Fibroblast of peridontal ligament (primary cell): ENCODE results near the gene PCDHGA10.
"Not testable (repeated sequence)": the region's sequence is repeated elsewhere in the genome, so short reads cannot be mapped to it uniquely, and the experiment has no call there.

Experiments used
- DNase-seq: peaks from one replicate; pipeline ENCODE4 v3.0.0-alpha.2; 2010; ENCODE audit errors: extremely low read depth

Gene PCDHGA10

DNA sequence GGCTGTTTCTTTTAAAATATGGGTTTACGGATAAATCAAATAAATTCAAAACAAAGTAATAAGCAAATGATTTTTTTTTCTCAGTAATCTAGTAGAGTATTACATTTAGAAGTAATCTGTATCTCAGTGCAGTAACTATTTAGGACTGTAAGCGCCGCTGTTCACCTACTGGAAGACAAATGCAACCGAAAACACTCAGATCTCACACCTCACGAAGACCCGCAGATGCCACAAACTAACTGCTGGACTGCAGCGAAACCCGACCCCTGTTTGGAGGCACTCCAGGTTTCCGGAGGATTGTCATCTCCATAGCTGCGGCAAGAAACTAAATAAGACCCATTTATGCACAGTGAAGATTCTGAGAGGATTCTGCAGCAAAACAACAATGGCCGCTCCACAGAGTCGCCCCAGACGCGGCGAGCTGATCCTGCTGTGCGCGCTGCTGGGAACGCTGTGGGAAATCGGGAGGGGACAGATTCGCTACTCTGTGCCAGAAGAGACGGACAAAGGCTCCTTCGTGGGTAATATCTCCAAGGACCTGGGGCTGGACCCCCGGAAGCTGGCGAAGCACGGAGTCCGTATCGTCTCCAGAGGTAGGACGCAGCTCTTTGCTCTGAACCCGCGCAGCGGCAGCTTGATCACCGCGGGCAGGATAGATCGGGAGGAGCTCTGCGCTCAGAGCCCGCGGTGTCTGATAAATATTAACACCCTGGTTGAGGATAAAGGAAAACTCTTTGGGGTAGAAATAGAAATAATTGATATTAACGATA, 20.2 kb upstream of the PCDHGA10 start, which contains the start of gene PCDHGA8:
Gene PCDHGA8, plus strand, starts transcription at position 205 of the 770 bp plus-strand sequence. Its CDS starts 181 bp downstream, at position 386.
- no peak for DNase-seq

DNA sequence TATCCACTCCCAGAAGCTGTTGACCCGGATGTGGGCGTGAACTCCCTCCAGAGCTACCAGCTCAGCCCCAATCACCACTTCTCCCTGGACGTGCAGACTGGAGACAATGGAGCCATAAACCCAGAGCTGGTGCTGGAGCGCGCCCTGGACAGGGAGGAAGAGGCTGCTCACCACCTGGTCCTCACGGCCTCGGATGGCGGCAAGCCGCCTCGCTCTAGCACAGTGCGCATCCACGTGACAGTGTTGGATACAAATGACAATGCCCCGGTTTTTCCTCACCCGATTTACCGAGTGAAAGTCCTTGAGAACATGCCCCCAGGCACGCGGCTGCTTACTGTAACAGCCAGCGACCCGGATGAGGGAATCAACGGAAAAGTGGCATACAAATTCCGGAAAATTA, 19.5 kb upstream of the PCDHGA10 start:
- DNase-seq, result no peak

DNA sequence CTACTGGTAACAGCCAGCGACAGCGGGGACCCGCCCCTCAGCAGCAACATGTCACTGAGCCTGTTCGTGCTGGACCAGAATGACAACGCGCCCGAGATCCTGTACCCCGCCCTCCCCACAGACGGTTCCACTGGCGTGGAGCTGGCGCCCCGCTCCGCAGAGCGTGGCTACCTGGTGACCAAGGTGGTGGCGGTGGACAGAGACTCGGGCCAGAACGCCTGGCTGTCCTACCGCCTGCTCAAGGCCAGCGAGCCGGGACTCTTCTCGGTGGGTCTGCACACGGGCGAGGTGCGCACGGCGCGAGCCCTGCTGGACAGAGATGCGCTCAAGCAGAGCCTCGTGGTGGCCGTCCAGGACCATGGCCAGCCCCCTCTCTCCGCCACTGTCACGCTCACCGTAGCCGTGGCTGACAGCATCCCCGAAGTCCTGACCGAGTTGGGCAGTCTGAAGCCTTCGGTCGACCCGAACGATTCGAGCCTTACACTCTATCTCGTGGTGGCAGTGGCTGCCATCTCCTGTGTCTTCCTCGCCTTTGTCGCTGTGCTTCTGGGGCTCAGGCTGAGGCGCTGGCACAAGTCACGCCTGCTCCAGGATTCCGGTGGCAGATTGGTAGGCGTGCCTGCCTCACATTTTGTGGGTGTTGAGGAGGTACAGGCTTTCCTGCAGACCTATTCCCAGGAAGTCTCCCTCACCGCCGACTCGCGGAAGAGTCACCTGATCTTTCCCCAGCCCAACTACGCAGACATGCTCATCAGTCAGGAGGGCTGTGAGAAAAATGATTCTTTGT, 18.2 kb upstream of the PCDHGA10 start:
- DNase-seq, result not testable (repeated sequence)

DNA sequence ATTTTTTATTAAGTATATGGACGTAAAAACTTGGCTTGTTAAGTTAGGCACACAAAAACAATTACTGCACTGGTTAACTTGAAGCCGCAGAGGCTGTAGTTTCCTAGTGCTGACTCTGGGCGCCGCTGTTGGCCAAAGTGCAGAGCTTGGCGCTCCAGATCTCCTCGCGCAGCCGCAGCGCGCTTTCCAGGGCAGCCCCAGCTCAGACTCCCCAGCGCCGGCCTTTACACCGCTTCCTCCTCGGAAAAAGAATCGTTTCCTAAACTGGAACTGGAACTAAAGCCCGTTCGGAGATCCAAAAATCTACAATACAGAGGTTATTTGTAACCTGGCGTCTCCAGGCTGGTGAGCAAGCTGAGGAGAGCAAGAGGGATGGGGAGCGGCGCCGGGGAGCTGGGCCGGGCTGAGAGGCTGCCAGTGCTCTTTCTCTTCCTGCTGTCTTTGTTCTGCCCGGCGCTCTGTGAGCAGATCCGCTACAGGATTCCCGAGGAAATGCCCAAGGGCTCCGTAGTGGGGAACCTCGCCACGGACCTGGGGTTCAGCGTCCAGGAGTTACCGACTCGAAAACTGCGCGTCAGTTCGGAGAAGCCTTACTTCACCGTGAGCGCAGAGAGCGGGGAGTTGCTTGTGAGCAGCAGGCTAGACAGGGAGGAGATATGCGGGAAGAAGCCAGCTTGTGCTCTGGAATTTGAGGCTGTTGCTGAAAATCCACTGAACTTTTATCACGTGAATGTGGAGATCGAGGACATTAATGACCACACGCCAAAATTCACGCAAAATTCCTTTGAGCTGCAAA, 14.8 kb upstream of the PCDHGA10 start, which contains the start of gene PCDHGB5:
Gene PCDHGB5, plus strand, starts transcription at position 192 of the 796 bp plus-strand sequence. Its CDS starts 181 bp downstream, at position 373.
- peak; percentile 39 for DNase-seq

DNA sequence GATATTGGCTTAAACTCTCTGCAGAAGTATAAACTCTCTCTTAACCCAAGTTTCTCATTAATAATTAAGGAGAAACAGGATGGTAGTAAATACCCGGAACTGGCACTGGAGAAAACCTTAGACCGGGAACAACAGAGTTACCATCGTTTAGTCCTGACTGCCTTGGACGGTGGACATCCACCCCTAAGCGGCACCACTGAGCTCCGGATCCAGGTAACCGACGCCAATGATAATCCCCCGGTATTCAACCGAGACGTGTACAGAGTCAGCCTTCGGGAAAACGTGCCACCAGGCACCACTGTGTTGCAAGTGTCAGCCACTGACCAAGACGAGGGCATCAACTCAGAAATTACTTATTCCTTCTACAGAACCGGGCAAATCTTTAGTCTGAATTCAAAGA, 14.2 kb upstream of the PCDHGA10 start:
- DNase-seq, result no peak

DNA sequence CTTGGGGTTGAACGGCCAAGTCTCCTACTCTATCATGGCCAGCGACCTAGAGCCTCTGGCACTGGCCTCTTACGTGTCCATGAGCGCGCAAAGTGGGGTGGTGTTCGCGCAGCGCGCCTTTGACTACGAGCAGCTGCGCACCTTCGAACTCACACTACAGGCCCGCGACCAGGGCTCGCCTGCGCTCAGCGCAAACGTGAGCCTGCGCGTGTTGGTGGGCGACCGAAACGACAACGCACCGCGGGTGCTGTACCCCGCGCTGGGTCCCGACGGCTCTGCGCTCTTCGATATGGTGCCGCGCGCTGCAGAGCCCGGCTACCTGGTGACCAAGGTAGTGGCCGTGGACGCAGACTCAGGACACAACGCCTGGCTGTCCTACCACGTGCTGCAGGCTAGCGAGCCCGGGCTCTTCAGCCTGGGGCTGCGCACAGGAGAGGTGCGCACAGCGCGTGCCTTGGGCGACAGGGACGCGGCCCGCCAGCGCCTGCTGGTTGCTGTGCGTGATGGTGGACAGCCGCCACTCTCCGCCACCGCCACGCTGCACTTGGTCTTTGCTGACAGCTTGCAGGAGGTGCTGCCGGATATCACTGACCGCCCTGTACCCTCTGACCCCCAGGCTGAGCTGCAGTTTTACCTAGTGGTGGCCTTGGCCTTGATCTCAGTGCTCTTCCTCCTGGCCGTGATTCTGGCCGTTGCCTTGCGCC, 13.1 kb upstream of the PCDHGA10 start:
- no peak for DNase-seq

DNA sequence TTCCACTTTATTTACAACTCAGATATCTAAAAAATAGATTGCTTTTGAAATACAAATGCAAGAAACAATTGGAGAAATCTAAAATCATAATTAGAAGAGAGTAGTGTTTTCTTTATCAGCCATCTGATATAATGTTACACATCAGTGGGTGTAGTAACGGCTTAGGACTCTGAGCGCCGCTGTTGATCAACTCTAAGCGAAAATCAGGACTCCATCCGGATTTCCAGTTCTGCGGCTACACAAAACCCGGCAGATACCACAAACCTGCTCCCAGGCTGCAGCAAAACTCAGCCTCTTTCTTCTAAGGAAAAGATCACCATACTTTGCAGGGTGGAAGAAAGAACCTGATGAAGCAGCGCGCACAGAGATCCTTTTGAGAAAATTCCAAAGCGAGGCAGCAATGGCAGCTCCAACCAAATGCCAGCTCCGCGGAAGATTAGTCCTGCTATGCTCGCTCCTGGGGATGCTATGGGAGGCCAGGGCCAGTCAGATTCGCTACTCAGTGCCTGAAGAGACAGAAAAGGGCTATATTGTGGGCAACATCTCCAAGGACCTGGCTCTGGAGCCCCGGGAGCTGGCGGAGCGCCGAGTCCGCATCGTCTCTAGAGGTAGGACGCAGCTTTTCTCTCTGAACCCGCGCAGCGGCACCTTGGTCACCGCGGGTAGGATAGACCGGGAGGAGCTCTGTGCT, 10.1 kb upstream of the PCDHGA10 start, which contains the start of gene PCDHGA9:
Gene PCDHGA9, plus strand, starts transcription at position 226 of the 691 bp plus-strand sequence. Its CDS starts 175 bp downstream, at position 401.
- DNase-seq, result peak; percentile 41

DNA sequence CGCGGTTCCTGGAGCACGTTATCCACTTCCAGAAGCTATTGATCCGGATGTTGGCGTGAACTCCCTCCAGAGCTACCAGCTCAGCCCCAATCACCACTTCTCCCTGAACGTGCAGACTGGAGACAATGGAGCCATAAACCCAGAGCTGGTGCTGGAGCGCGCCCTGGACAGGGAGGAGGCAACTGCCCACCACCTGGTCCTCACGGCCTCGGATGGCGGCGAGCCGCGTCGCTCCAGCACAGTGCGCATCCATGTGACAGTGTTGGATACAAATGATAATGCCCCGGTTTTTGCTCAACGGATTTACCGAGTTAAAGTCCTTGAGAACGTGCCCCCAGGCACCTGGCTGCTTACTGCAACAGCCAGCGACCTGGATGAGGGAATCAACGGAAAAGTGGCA, 9.4 kb upstream of the PCDHGA10 start:
- DNase-seq, result no peak

DNA sequence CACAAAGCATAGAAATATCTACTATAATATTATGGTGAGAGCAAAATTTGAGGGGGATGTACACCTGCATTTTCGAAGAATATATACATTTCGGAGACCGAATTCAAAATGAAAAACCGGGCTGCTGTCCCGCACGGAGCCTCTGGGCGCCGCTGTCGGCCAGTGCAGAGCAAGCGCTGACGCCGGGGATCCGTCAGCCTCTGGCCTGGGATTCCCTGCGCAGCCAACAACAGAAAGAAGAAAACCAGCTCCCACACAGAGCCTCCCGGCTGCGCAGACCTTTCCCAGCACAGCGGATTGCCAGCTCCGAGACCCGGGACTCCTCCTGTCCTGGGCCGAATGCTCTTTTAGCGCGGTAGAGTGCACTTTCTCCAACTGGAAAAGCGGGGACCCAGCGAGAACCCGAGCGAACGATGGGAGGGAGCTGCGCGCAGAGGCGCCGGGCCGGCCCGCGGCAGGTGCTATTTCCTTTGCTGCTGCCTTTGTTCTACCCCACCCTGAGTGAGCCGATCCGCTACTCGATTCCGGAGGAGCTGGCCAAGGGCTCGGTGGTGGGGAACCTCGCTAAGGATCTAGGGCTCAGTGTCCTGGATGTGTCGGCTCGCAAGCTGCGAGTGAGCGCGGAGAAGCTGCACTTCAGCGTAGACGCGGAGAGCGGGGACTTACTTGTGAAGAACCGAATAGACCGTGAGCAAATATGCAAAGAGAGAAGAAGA, 4.8 kb upstream of the PCDHGA10 start, which contains the start of gene PCDHGB6:
Gene PCDHGB6, plus strand, starts transcription at position 232 of the 716 bp plus-strand sequence. Its CDS starts 182 bp downstream, at position 414.
- peak; percentile 34 for DNase-seq

DNA sequence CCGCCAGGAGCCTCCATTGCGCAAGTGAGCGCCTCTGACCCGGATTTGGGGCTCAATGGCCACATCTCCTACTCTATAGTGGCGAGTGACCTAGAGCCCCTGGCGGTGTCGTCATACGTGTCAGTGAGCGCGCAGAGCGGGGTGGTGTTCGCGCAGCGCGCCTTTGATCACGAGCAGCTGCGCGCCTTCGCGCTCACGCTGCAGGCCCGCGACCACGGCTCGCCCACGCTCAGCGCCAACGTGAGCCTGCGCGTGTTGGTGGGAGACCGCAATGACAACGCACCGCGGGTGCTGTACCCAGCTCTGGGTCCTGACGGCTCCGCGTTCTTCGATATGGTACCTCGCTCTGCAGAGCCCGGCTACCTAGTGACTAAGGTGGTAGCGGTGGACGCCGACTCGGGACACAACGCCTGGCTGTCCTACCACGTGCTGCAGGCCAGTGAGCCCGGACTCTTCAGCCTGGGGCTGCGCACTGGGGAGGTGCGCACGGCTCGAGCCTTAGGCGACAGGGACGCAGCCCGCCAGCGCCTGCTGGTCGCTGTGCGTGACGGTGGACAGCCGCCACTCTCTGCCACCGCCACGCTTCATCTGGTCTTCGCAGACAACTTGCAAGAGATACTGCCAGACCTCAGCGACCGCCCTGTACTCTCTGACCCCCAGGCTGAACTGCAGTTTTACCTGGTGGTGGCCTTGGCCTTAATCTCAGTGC, 3.0 kb upstream of the PCDHGA10 start:
- no peak for DNase-seq

DNA sequence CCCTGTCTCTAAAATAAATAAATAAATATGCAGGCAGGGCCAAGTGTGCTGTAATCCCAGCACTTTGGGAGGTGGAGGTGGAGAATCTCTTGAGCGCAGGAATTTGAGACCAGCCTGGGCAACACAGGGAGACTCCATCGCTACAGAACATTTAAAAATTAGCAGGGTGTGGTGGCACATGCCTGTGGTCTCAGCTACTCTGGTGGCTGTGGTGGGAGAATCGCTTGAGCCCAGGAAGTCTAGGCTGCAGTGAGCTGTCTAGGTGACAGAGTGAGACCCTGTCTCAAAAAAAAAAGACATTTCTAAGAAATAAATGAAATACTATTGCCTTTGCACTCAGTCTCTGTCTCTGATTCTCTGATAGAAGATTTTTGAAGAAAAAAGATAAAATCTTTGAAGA, 1.2 kb upstream of the PCDHGA10 start:
- no peak for DNase-seq

DNA sequence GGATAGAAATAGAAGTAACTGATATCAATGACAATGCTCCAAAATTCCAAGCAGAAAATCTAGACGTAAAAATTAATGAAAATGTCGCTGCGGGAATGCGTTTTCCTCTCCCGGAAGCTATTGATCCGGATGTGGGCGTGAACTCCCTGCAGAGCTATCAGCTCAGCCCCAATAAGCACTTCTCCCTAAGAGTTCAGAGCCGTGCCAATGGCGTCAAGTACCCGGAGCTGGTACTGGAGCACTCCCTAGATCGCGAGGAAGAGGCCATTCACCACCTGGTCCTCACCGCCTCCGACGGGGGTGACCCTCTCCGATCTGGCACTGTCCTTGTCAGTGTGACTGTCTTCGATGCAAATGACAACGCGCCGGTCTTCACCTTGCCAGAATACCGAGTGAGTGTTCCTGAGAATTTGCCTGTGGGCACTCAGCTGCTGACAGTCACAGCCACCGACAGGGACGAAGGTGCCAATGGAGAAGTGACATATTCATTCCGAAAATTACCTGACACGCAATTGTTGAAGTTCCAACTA, 818 bp downstream of the PCDHGA10 start:
- no peak for DNase-seq

DNA sequence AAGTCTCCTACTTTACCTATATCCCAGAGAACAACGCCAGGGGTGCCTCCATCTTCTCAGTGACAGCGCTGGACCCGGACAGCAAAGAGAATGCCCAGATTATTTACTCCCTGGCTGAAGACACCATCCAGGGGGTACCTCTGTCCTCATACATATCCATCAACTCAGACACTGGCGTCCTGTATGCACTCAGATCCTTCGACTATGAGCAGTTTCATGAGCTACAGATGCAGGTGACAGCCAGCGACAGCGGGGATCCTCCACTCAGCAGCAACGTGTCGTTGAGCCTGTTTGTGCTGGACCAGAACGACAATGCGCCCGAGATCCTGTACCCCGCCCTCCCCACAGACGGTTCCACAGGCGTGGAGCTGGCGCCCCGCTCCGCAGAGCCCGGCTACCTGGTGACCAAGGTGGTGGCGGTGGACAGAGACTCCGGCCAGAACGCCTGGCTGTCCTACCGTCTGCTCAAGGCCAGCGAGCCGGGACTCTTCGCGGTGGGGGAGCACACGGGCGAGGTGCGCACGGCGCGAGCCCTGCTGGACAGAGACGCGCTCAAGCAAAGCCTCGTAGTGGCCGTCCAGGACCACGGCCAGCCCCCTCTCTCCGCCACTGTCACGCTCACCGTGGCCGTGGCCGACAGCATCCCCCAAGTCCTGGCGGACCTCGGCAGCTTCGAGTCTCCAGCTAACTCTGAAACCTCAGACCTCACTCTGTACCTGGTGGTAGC, 1.9 kb downstream of the PCDHGA10 start:
- not testable (repeated sequence) for DNase-seq

DNA sequence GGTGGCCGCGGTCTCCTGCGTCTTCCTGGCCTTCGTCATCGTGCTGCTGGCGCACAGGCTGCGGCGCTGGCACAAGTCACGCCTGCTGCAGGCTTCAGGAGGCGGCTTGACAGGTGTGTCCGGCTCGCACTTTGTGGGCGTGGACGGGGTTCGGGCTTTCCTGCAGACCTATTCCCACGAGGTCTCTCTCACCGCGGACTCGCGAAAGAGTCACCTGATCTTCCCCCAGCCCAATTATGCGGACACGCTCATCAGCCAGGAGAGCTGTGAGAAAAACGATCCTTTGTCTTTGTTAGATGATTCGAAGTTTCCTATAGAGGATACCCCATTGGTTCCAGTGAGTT, 2.5 kb downstream of the PCDHGA10 start:
- not testable (repeated sequence) for DNase-seq

DNA sequence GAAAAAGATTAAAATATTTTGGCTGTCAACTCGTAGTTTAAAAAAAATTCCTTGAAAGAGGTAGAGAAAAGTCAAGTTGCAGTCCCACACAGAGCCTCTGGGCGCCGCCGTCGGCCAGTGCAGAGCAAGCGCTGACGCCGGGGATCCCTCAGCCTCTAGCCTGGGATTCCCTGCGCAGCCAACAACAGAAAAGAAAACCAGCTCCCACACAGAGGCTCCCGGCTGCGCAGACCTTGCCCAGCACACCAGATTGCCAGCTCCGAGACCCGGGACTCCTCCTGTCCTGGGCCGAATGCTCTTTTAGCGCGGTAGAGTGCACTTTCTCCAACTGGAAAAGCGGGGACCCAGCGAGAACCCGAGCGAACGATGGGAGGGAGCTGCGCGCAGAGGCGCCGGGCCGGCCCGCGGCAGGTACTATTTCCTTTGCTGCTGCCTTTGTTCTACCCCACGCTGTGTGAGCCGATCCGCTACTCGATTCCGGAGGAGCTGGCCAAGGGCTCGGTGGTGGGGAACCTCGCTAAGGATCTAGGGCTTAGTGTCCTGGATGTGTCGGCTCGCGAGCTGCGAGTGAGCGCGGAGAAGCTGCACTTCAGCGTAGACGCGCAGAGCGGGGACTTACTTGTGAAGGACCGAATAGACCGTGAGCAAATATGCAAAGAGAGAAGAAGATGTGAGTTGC, 4.8 kb downstream of the PCDHGA10 start, which contains the start of gene PCDHGB7:
Gene PCDHGB7, plus strand, starts transcription at position 184 of the 679 bp plus-strand sequence. Its CDS starts 183 bp downstream, at position 367.
- DNase-seq, result peak; percentile 76

DNA sequence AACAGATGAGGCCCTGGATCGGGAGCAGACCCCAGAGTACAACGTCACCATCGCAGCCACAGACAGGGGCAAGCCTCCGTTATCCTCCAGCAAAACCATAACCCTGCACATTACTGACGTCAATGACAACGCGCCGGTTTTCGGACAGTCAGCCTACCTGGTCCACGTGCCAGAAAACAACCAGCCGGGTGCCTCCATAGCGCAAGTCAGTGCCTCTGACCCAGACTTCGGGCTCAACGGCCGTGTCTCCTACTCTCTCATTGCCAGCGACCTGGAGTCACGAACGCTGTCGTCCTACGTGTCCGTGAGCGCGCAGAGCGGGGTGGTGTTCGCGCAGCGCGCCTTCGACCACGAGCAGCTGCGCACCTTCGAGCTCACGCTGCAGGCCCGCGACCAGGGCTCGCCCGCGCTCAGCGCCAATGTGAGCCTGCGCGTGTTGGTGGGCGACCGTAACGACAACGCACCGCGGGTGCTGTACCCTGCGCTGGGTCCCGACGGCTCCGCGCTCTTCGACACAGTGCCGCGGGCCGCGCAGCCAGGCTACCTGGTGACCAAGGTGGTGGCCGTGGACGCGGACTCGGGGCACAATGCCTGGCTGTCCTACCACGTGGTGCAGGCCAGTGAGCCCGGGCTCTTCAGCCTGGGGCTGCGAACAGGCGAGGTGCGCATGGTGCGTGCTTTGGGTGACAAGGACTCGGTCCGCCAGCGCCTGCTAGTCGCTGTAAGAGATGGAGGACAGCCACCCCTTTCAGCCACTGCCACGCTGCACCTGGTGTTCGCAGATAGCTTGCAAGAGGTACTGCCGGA, 6.5 kb downstream of the PCDHGA10 start:
- DNase-seq, result no peak
